GM12872 (cell line): ENCODE measurements around the gene MRPL14.

Source experiments
- CTCF ChIP-seq: IDR thresholded peaks from 3 replicates; pipeline ENCODE4 v1.5.1; 2011; ENCODE audit warnings: low read depth, mild to moderate bottlenecking, low read length, moderate library complexity; ENCODE audit not compliant: insufficient read depth

Gene MRPL14

GRCh38 chr6:44129841-44130322 lies 2.6 kb upstream of the MRPL14 start:
- TF ChIP-seq CTCF: no peak

DNA sequence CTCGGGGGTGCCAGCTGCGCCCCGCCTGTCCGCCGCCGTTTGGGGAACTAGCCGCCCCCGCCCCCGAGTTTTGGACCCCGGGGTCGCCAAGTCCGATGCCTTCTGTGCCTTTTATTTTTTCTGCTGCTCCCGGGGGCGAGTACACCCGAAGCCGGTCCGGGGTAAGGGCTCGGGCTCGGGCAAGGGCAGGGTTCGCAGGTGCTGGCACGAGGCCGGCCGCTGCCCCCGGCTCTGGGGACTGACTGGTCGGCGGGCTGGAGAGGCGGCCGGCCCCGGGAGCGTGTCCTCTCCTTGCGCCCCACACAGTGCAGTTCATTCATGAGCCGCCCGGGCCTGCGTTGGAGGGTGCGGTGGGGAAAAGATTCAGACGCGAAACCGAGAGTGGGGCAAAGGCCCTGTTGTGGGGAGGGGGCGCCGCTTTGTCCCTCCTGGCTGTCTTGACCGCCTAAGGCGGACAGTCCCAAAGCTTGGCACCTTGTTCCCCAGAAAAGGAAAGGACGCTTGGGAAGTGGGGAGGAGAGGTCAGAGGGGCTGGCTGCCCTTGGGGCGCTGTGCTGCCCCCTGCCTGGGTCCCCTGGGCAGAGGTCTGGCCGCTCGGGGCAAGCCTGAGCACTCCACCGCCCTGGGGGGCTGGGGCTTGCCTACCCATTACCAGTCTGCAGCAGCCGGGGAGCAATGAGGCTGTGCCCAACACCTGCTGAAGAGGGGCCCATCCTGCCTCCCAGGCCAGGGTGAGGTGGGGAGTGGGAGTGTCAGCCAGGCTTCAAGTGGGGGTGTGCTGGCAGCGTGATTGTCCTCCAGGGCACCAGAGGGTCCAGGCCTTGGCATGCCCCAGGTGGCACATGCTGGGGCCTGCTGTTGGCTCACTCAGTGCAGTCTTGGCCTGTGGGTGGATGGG lies 1.0 kb upstream of the MRPL14 start:
- no peak for TF ChIP-seq CTCF

- TF ChIP-seq CTCF: no peak
These were observed 717 bp downstream of the MRPL14 start for GRCh38 chr6:44126320-44127149.

- no peak for TF ChIP-seq CTCF
These were observed 3.7 kb downstream of the MRPL14 start for GRCh38 chr6:44123544-44123943.

DNA sequence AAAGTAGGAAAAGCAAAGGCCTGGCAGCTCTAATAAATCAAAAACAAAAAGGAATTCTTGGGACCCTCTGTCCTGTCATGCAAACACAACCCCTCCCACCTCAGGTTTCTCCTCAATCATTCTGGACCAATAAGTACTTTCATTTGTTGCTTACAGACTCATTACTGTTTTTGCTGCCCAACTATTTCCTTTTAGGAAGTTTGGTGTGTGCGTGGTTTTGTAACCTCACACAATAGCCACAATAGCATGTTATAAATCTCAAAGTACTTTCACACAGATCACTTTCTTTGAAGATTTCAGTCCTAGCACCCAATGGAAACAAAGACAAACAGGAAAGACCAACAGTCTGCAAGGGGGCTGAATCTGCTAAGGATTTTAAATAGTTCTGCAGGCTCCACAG lies 4.5 kb downstream of the MRPL14 start:
- TF ChIP-seq CTCF: no peak

DNA sequence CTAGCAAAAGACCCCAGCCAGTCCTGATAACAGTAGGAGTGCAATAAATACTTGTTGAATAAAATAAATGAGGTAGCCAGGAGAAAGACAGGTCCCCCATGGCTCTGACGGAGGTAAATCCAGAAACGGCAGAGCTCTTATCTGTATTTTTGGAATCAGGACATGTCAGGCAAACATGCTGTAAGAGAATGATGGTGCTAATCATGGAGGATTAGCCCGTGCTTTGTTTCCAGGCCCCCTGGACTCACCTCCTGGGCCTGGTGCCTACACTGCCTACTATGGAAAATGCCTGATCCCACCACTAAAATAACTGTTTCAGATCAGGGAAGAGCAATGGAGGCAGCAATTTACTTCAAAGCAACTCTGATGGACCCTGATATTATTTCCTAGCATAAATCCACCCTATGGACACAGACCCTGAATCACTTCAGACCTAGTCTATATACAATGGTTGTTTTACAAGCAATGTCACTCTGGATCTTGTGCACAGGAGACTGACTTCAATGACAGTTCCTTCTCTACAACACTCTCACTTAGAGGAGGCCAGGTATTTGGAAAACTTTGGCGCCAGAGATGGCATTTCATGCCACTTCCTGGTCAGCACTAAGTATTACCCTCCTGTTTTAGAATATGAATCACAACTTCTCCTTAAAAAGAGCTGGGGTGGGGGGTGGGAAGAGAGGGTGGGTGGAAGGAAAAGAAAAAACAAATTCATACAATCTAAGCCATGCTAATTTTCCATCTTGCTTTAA lies 6.4 kb downstream of the MRPL14 start:
- no peak for TF ChIP-seq CTCF

- TF ChIP-seq CTCF: no peak
These were observed 7.5 kb downstream of the MRPL14 start for GRCh38 chr6:44119704-44120262.
